GM19193 (cell line): ENCODE measurements around the gene LXN.

Experiments
- POLR2A ChIP-seq: IDR thresholded peaks from 4 replicates; pipeline ENCODE4 v1.6.1; 2011; ENCODE audit not compliant: insufficient read depth, insufficient read length; ENCODE audit errors: extremely low read depth

Gene LXN

DNA sequence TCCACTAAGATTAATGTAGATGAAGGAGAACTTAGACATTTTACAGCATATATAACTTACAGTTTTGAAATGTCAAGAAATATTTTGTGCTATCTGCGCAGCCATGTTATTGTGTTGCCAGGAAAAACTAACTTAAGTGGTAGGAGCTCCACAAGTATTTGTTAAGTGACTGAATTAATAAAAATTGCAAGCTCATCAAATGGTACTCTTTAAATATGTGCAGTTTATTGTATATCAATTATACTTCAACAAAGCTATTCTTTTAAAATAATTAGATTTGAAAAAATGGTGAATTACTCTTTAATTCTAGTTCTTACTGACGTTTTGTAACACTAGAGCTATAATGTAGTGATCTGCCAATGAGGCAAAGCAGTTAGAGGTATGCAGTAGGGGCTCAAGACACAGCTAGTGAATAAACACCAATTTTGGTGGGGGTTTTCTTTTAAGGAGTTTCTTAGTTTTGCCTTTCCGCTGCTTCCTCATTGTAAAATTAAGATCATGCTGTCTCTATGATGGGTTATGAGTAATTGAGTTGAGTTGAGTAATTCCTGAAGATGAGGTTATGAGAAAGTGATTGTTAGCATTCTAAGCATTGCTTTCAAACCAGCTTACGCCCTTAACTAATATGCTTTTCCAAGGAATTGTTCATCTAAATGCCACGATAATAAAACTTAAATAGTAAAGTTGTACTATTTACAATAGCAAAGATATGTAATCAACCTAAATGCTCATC is 10.9 kb upstream of the LXN start:
- no peak for TF ChIP-seq POLR2A

DNA sequence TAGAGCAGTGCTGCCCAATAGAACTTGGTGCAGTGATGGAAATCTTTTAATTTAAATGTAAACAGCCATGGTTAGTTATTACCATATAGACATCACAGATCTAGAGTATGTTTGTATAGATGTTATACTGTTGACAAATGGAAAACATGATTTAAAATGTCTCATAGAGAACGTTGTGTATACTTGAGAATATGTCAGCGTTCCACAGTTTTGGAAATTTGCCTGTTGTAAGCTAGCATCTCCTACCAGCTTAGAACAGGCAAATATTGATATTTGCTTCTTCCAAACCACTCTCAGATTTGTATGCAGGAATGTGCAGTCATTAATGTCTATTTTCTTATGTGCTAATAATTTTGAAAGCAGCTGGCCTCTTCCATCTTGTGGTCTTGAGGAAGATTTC is 8.4 kb upstream of the LXN start:
- no peak for TF ChIP-seq POLR2A

DNA sequence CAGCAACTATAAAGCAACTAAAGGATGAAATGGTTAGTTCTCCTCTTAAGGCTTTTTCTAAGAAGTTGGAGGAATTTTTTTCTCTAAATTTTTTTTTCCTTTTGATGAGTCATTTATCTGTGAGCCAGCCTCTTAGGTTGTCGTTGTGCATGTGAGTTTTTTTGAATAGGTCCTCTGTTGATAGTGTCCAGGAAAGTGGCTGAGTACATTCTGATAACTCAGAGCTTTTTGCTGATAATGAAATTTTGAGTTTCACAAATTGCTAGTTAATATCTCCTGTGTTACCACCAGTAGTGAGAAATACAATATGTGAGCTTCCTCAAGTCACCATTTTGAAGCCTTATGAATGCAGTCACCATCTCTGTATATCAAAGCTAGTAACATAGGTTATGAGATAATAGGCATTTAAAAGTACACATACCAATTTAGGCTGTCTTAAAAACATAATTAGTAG is 7.1 kb upstream of the LXN start:
- no peak for TF ChIP-seq POLR2A

GRCh38 chr3:158678687-158679086 is 6.2 kb upstream of the LXN start:
- no peak for TF ChIP-seq POLR2A

DNA sequence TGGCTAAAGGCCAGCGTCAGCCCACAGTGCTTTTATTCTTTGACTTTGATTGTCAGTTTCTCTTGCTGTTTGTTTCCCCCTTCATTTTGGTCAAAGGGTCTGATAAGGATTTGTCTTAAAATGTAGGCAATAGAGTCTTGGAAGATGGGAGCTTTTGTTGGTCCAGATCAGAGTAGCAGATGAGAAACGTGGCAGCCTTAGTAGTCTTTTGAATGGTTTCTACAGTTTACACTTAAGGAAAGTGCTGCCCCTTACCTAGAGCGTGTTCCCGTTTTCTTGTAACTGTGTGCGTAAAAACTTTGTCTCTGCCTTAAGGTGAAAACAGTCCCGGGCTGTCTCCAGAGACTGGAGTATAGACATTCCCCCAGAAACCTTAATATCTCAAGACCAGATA is 630 bp downstream of the LXN start:
- no peak for TF ChIP-seq POLR2A

DNA sequence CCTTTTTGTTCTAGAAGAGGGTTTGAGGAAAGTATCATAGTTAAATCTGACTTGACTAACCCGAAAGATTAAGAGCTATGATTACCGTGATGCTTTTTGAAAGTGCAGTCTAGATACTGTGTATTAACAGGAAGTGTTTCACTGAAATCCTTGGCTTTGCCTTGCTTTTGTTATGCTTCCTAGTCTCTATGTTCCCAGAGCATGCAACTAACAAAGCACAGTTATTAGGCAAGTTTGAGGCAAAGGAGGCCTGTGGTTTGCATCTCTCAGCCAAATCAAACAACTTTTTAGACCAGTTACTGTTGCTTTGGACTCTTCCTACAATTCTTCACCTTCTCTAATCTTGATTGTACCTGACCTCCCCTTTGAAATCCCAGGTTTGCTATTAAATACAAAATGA is 3.9 kb downstream of the LXN start:
- TF ChIP-seq POLR2A = no peak

GRCh38 chr3:158666416-158666815 is 6.0 kb downstream of the LXN start:
- no peak for TF ChIP-seq POLR2A

DNA sequence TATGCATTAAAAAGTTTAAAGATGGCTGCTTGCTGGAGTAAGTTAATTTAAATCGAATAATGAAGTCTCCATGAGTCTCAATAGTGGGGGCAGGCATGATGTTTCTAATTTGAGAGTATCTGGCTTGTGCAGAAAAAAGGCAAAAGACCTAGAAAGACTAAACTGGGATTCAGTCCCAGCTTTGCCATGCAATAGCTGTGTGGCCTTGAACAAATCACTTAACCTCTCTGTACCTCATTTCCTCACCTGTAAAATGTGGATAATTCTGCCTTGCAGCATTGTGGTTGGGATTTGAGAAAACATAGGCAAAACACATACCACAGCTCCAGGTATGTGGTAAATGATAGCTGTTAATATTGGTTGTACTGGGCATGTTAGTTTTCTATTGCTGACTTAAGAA is 8.6 kb downstream of the LXN start:
- TF ChIP-seq POLR2A = no peak

DNA sequence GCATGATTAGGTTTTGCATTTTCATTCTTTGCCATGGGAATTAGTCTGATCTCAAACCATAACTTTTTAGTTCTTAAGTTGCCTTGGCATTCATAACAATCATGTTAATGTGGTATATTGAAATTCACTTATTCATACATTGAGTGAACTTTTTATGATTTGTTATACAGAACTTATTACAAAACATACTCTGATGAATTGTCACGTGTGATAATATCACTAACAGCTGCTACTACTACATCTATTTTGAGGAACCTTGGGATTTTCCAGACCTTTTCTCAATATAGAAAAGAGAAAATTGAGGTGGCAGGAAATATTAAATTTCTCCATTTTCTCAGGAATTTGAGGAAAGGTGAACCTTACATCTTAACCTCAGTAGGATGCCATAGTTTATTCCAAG is 9.2 kb downstream of the LXN start:
- TF ChIP-seq POLR2A = no peak

GRCh38 chr3:158660711-158661110 is 11.7 kb downstream of the LXN start:
- TF ChIP-seq POLR2A = no peak

DNA sequence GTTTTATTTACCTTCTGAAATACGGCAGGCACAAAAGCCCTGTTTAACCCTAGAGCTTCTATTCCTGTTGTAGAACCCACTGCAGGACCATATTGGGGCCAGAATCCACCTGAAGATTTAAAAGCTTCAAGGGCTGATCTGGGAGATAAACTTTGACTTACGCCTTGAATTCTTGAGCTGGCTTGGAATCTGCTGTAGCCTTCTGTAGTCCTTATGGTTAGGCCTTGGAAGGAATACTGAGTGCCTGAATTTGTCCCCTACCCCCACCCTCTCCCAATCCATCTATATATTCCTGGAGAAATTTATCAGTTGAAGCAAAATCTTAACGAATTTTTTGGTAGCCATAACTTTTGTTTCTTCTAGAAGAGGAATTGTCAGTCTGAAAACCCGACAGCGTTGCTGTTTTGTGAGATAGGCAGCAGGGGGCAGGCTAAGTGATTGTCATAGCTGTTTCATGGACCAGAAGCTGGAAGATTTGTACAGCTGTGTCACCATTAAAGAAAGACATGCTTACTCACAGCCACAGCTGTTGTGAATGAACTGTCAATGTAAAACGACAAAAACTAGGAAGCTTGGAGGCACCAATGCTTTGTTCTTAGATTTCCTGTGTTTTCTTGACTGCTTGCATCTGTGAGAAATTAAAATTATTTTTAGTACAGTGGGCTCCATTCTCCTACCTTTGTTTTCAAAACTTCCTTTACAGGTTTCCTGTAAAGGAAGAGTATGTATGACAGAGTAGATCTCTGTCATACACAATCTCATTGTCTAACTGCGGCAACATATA is 12.8 kb downstream of the LXN start:
- TF ChIP-seq POLR2A = no peak

DNA sequence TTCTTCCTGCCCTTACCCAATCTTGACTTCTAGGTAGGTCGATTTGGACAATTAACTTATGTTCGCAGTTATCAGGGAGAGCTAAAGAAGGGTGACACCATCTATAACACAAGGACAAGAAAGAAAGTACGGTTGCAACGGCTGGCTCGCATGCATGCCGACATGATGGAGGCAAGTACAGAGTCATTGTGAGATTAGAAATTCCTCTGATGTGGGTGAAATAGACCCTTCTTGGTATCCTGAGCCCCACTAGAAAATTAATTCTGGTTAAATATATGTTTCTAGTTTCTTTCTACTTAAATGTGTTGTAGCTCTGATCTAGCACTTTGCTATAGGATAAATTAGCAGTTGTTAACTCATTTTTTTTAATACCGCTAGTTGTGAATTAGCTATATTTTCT is 13.6 kb downstream of the LXN start:
- TF ChIP-seq POLR2A = no peak

- TF ChIP-seq POLR2A = no peak
Observed at GRCh38 chr3:158652463-158652862, 20.0 kb downstream of the LXN start.

DNA sequence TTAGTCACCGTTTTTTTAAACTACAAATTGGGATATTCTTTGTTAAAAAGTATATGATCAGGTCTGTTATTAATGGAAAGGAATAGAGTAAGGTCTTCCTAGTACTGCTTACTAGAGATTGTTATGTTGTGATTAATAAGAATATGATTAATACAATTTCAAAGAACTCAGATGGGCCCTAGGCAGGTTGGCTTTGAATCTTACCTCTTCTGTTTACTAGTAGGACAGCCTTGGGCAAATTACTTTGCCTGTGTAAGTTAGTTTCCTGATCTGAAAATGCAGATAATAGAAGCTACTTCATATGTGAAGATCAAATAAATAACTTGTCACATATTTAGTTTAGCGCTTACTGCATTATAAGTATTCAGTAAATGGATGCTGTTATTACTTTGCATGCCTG is 21.3 kb downstream of the LXN start:
- no peak for TF ChIP-seq POLR2A

DNA sequence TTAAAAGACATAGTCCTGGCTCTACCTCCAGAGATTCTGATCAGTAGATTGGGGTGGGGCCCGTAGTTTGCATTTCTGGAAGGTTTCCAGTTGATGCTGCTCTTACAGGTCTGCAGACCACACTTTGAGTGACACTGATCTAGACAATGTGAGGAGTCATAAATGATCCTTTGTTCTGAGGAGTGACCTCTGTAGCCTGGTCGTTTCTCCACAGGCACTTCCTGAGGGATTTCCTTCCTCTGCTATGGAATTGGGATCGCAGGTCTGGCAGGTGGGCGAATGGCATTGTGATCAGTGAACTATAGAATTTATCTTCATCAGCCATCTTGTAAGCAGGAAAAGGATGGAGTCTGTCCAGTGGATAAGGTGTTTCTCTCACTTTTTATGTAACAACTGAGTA is 22.7 kb downstream of the LXN start:
- TF ChIP-seq POLR2A = no peak

GRCh38 chr3:158644345-158644908 is 28.0 kb downstream of the LXN start, which contains the start of gene GFM1:
Gene GFM1 (plus strand): TSS chr3:158644527. CDS start chr3:158644635, 108 bp downstream.
- peak; percentile 78 for TF ChIP-seq POLR2A
